Stomach smooth muscle (tissue), 2 donors: ENCODE results near the gene BNC2.

Experiments
- H3K27ac ChIP-seq: one replicate; pipeline ENCODE4 v1.7.0; 2013; ENCODE audit warnings: mild to moderate bottlenecking, low read length, inconsistent platforms
- H3K27me3 ChIP-seq, 2 donors: one replicate each; pipeline ENCODE4 v1.7.0; 2013; ENCODE audit warnings: low read length in 2 of 2; ENCODE audit not compliant: insufficient read depth in 2 of 2, control insufficient read depth in 1 of 2
- H3K36me3 ChIP-seq, 2 donors: one replicate each; pipeline ENCODE4 v1.7.0; 2013; ENCODE audit warnings: low read length in 2 of 2; ENCODE audit not compliant: control insufficient read depth in 2 of 2, insufficient read depth in 2 of 2
- H3K4me1 ChIP-seq: one replicate; pipeline ENCODE4 v1.7.0; 2013; ENCODE audit warnings: low read length; ENCODE audit not compliant: control insufficient read depth, insufficient read depth
- H3K4me3 ChIP-seq, 2 donors: one replicate each; pipeline ENCODE4 v1.7.0; 2013; ENCODE audit warnings: low read length in 2 of 2
- H3K9ac ChIP-seq, 2 donors: one replicate each; pipeline ENCODE4 v1.7.0; 2013; ENCODE audit warnings: low read length in 2 of 2, mild to moderate bottlenecking in 1 of 2
- H3K9me3 ChIP-seq, 2 donors: one replicate each; pipeline ENCODE4 v1.7.0; 2013; ENCODE audit warnings: low read length in 2 of 2; ENCODE audit not compliant: control insufficient read depth in 2 of 2
- donor health status: healthy.
- donor health status: Pancreatic carcinoma.

Gene BNC2

GRCh38 chr9:16406526-16407225 lies 463.8 kb downstream of the BNC2 start:
- Histone ChIP-seq H3K36me3 (no peaks in the 10 kb centered on the region), H3K4me1 (no peaks in the 10 kb centered on the region), H3K9me3 (no peaks in the 10 kb centered on the region), H3K9ac (no peak overlapping the region), H3K4me3 (no peak overlapping the region), H3K27ac (no peak overlapping the region), H3K27me3 (no peaks in the 10 kb centered on the region)

GRCh38 chr9:16405421-16405820 lies 465.0 kb downstream of the BNC2 start:
- Histone ChIP-seq H3K9me3 (no peaks in the 10 kb centered on the region), H3K9ac (no peak overlapping the region), H3K27me3 (no peaks in the 10 kb centered on the region), H3K36me3 (no peaks in the 10 kb centered on the region), H3K27ac (no peak overlapping the region), H3K4me3 (no peak overlapping the region), H3K4me1 (no peaks in the 10 kb centered on the region)

- H3K4me1 ChIP-seq, result no peaks in the 10 kb centered on the region
- H3K27ac ChIP-seq, result no peak overlapping the region
- H3K9me3 ChIP-seq, result no peaks in the 10 kb centered on the region
- H3K4me3 ChIP-seq, result no peak overlapping the region
- H3K27me3 ChIP-seq, result no peaks in the 10 kb centered on the region
- H3K9ac ChIP-seq, result no peak overlapping the region
- H3K36me3 ChIP-seq, result no peaks in the 10 kb centered on the region
These were observed 468.8 kb downstream of the BNC2 start for GRCh38 chr9:16401701-16402100.

GRCh38 chr9:16398691-16399090 lies 471.8 kb downstream of the BNC2 start:
- no peaks in the 10 kb centered on the region for H3K27me3 ChIP-seq
- H3K36me3 ChIP-seq, result no peaks in the 10 kb centered on the region
- no peaks in the 10 kb centered on the region for H3K4me1 ChIP-seq
- H3K27ac ChIP-seq, result no peak overlapping the region
- H3K9ac ChIP-seq, result no peak overlapping the region
- H3K4me3 ChIP-seq, result no peak overlapping the region
- H3K9me3 ChIP-seq, result no peaks in the 10 kb centered on the region

- Histone ChIP-seq H3K27me3 (no peaks in the 10 kb centered on the region), H3K9ac (no peak overlapping the region), H3K4me3 (no peak overlapping the region), H3K36me3 (no peaks in the 10 kb centered on the region), H3K27ac (no peak overlapping the region), H3K4me1 (no peaks in the 10 kb centered on the region), H3K9me3 (no peaks in the 10 kb centered on the region)
These were observed 474.1 kb downstream of the BNC2 start for GRCh38 chr9:16396389-16396788.

GRCh38 chr9:16391369-16391768 lies 479.1 kb downstream of the BNC2 start:
- Histone ChIP-seq H3K27me3 (no peaks in the 10 kb centered on the region), H3K4me3 (no peak overlapping the region), H3K36me3 (no peaks in the 10 kb centered on the region), H3K27ac (no peak overlapping the region), H3K9me3 (no peaks in the 10 kb centered on the region), H3K4me1 (no peaks in the 10 kb centered on the region), H3K9ac (no peak overlapping the region)

- H3K27me3 ChIP-seq, result no peaks in the 10 kb centered on the region
- H3K4me3 ChIP-seq, result no peak overlapping the region
- no peaks in the 10 kb centered on the region for H3K36me3 ChIP-seq
- no peak overlapping the region for H3K9ac ChIP-seq
- no peak overlapping the region for H3K27ac ChIP-seq
- H3K4me1 ChIP-seq, result no peaks in the 10 kb centered on the region
- no peaks in the 10 kb centered on the region for H3K9me3 ChIP-seq
These were observed 483.1 kb downstream of the BNC2 start for GRCh38 chr9:16387382-16387781.

- H3K9ac ChIP-seq, result no peak overlapping the region
- no peak overlapping the region for H3K27ac ChIP-seq
- no peaks in the 10 kb centered on the region for H3K36me3 ChIP-seq
- no peaks in the 10 kb centered on the region for H3K4me1 ChIP-seq
- no peaks in the 10 kb centered on the region for H3K27me3 ChIP-seq
- no peaks in the 10 kb centered on the region for H3K9me3 ChIP-seq
- H3K4me3 ChIP-seq, result no peak overlapping the region
These were observed 483.7 kb downstream of the BNC2 start for GRCh38 chr9:16386827-16387077.

- Histone ChIP-seq H3K9ac (no peak overlapping the region), H3K4me1 (no peaks in the 10 kb centered on the region), H3K4me3 (no peak overlapping the region), H3K27ac (no peak overlapping the region), H3K9me3 (no peaks in the 10 kb centered on the region), H3K36me3 (no peaks in the 10 kb centered on the region), H3K27me3 (no peaks in the 10 kb centered on the region)
These were observed 484.3 kb downstream of the BNC2 start for GRCh38 chr9:16386007-16386826.

- Histone ChIP-seq H3K36me3 (no peaks in the 10 kb centered on the region), H3K4me1 (no peaks in the 10 kb centered on the region), H3K9me3 (no peaks in the 10 kb centered on the region), H3K9ac (no peak overlapping the region), H3K4me3 (no peak overlapping the region), H3K27me3 (no peaks in the 10 kb centered on the region), H3K27ac (no peak overlapping the region)
These were observed 484.9 kb downstream of the BNC2 start for GRCh38 chr9:16385590-16385989.

- no peaks in the 10 kb centered on the region for H3K27me3 ChIP-seq
- H3K9ac ChIP-seq, result no peak overlapping the region
- no peak overlapping the region for H3K4me3 ChIP-seq
- H3K36me3 ChIP-seq, result no peaks in the 10 kb centered on the region
- no peaks in the 10 kb centered on the region for H3K4me1 ChIP-seq
- no peak overlapping the region for H3K27ac ChIP-seq
- no peaks in the 10 kb centered on the region for H3K9me3 ChIP-seq
These were observed 485.5 kb downstream of the BNC2 start for GRCh38 chr9:16384993-16385392.
